Measurements from ENCODE around the gene SYNE2.
A peak's percentile ranks its signal among the peaks of the same experiment; 100 is the strongest.
"Not testable (repeated sequence)": the region's sequence is repeated elsewhere in the genome, so short reads cannot be mapped to it uniquely, and the experiment has no call there.

SYNE2 gene

GRCh38 chr14:64200170-64200569 is 347.4 kb downstream of the SYNE2 start:
- no peak for DNase-seq

GRCh38 chr14:64201296-64201695 is 348.5 kb downstream of the SYNE2 start:
- no peak for DNase-seq

- no peak for DNase-seq
These were observed 349.2 kb downstream of the SYNE2 start for GRCh38 chr14:64201921-64202545.

GRCh38 chr14:64202716-64203115 is 349.9 kb downstream of the SYNE2 start:
- no peak for DNase-seq

GRCh38 chr14:64203366-64204006 is 350.7 kb downstream of the SYNE2 start:
- DNase-seq, result no peak

- no peak for DNase-seq
These were observed 355.5 kb downstream of the SYNE2 start for GRCh38 chr14:64208261-64208660.

GRCh38 chr14:64208981-64209380 is 356.2 kb downstream of the SYNE2 start:
- no peak for DNase-seq

- DNase-seq, result peak; percentile 56
These were observed 356.8 kb downstream of the SYNE2 start for GRCh38 chr14:64209444-64210131.

GRCh38 chr14:64210216-64210615 is 357.4 kb downstream of the SYNE2 start:
- DNase-seq, result no peak

GRCh38 chr14:64210912-64211311 is 358.1 kb downstream of the SYNE2 start:
- not testable (repeated sequence) for DNase-seq

- DNase-seq, result no peak
These were observed 359.9 kb downstream of the SYNE2 start for GRCh38 chr14:64212666-64213065.

GRCh38 chr14:64213086-64213485 is 360.3 kb downstream of the SYNE2 start:
- DNase-seq, result no peak

- no peak for DNase-seq
These were observed 361.2 kb downstream of the SYNE2 start for GRCh38 chr14:64213853-64214570.

- no peak for DNase-seq
These were observed 362.5 kb downstream of the SYNE2 start for GRCh38 chr14:64215274-64215673.

GRCh38 chr14:64215978-64216377 is 363.2 kb downstream of the SYNE2 start:
- no peak for DNase-seq

- no peak for DNase-seq
These were observed 364.5 kb downstream of the SYNE2 start for GRCh38 chr14:64217308-64217707.

GRCh38 chr14:64217834-64218233 is 365.0 kb downstream of the SYNE2 start:
- no peak for DNase-seq

GRCh38 chr14:64218344-64219240 is 365.8 kb downstream of the SYNE2 start:
- DNase-seq, result no peak

- DNase-seq, result no peak
These were observed 367.3 kb downstream of the SYNE2 start for GRCh38 chr14:64220056-64220455.

- peak; percentile 71 for DNase-seq
These were observed 367.7 kb downstream of the SYNE2 start for GRCh38 chr14:64220466-64220865.

- no peak for DNase-seq
These were observed 368.7 kb downstream of the SYNE2 start for GRCh38 chr14:64221391-64222003.

GRCh38 chr14:64225151-64225757 is 372.4 kb downstream of the SYNE2 start:
- DNase-seq, result no peak

Data from right hindlimb (tissue), 1 donor.